ENCODE data around the gene UBR4. TPM values are rescaled to one million over a fixed set of nuclear protein-coding genes. Genes with fewer than 3 reads are reported as not detected.

UBR4 gene
- total RNA-seq, 1 experiment from 2014 or later: 126 TPM

GRCh38 chr1:19101244-19101643, 108.8 kb downstream of the UBR4 start:
- Histone ChIP-seq H3K4me1 (ENCODE audit: control insufficient read depth, insufficient read depth, low read length) (no peaks in the 10 kb centered on the region), H3K36me3 (ENCODE audit: control insufficient read depth, insufficient read depth, low read length) (peaks cover 40% of the 10 kb centered on the region), H3K4me3 (ENCODE audit: low read depth in 2 of 2, low read length in 2 of 2) (no peak overlapping the region), H3K9me3 (ENCODE audit: control insufficient read depth, insufficient read depth, low read depth, low read length) (no peaks in the 10 kb centered on the region), H3K27me3 (ENCODE audit: control insufficient read depth, insufficient read depth, low read length) (no peaks in the 10 kb centered on the region), H3K27ac (ENCODE audit: low read length) (no peak overlapping the region)
- no peak for ATAC-seq
- CTCF ChIA-PET: no interaction called here
- in situ Hi-C loops (cut with HindIII; ENCODE audit: low pct_unique_long_range_greater_than_20kb, low sequenced_read_pairs): no loop called here
- BruUV-seq (replicated peaks): no TSS peak
- POLR2A ChIA-PET: no interaction called here
- no peak for DNase-seq (ENCODE audit: low read depth, low spot score)
- intact Hi-C loops (cut with micrococcal nuclease; ENCODE audit: unreplicated experiment): no loop called here
- TF ChIP-seq REST (IDR thresholded peaks at IDR 0.05; ENCODE audit: insufficient read depth in 1 of 2, low read depth in 2 of 2, low read length in 1 of 2) (no peak), POLR2AphosphoS5 (IDR thresholded peaks at IDR 0.05; ENCODE audit: low read depth, low read length) (no peak), CTCF (IDR thresholded peaks at IDR 0.05) (no peak), SIN3A (IDR thresholded peaks at IDR 0.05; ENCODE audit: borderline replicate concordance, insufficient read depth, low read depth, low read length) (no peak), TCF7L2 (IDR thresholded peaks at IDR 0.05; ENCODE audit: low read depth, low read length) (no peak)

GRCh38 chr1:19100028-19100427, 110.0 kb downstream of the UBR4 start:
- ChIA-PET POLR2A (no interaction called here), CTCF (no interaction called here)
- H3K4me3 ChIP-seq (ENCODE audit: low read depth in 2 of 2, low read length in 2 of 2): no peak overlapping the region
- BruUV-seq (replicated peaks): no TSS peak
- ATAC-seq (no peak), DNase-seq (ENCODE audit: low read depth, low spot score) (no peak)
- H3K9me3 ChIP-seq (ENCODE audit: control insufficient read depth, insufficient read depth, low read depth, low read length): no peaks in the 10 kb centered on the region
- in situ Hi-C loops (cut with HindIII; ENCODE audit: low pct_unique_long_range_greater_than_20kb, low sequenced_read_pairs): no loop called here
- intact Hi-C loops (cut with micrococcal nuclease; ENCODE audit: unreplicated experiment): no loop called here
- H3K27ac ChIP-seq (ENCODE audit: low read length): no peak overlapping the region
- no peaks in the 10 kb centered on the region for H3K27me3 ChIP-seq (ENCODE audit: control insufficient read depth, insufficient read depth, low read length)
- H3K36me3 ChIP-seq (ENCODE audit: control insufficient read depth, insufficient read depth, low read length): peaks cover 44% of the 10 kb centered on the region
- no peak for TF ChIP-seq SIN3A (IDR thresholded peaks at IDR 0.05; ENCODE audit: borderline replicate concordance, insufficient read depth, low read depth, low read length)
- no peak for TF ChIP-seq POLR2AphosphoS5 (IDR thresholded peaks at IDR 0.05; ENCODE audit: low read depth, low read length)
- TF ChIP-seq TCF7L2 (IDR thresholded peaks at IDR 0.05; ENCODE audit: low read depth, low read length): no peak
- TF ChIP-seq REST (IDR thresholded peaks at IDR 0.05; ENCODE audit: insufficient read depth in 1 of 2, low read depth in 2 of 2, low read length in 1 of 2): no peak
- TF ChIP-seq CTCF (IDR thresholded peaks at IDR 0.05): no peak
- no peaks in the 10 kb centered on the region for H3K4me1 ChIP-seq (ENCODE audit: control insufficient read depth, insufficient read depth, low read length)

Measured in Panc1 (cell line).